Transverse colon (tissue), 4 donors: ENCODE results near the gene MYCT1.
A peak's percentile ranks its signal among the peaks of the same experiment; 100 is the strongest.

ENCODE experiments used
- CTCF ChIP-seq, 5 experiments: fragments of 200-600 bp in 3 of 5; fragments of 450-650 bp in 2 of 5; sonication (generic) in 3 of 5; IDR thresholded peaks; 1 replicate in 2 of 5; 2 replicates in 3 of 5; pipeline ENCODE4 v1.5.1; 2016 to 2017; ENCODE audit warnings: antibody characterized with exemption in 5 of 5, inconsistent platforms in 3 of 5, mild to moderate bottlenecking in 2 of 5, moderate library complexity in 1 of 5
- POLR2AphosphoS5 ChIP-seq, 3 donors: sonication (generic); formaldehyde crosslinking; IDR thresholded peaks; one replicate each; pipeline ENCODE4 v1.6.1; 2016; ENCODE audit warnings: antibody characterized with exemption in 3 of 3

- peak in 1 of 5 experiments; percentile 11 for TF ChIP-seq CTCF (IDR thresholded peaks at IDR 0.05)
- no peak for TF ChIP-seq POLR2AphosphoS5 (IDR thresholded peaks at IDR 0.05)
These were observed 51.1 kb downstream of the MYCT1 start for GRCh38 chr6:152748843-152749242.
